BJ (cell line): Measurements from ENCODE around the gene MYL7. TPM values are rescaled to one million over a fixed set of nuclear protein-coding genes. Genes with fewer than 3 reads are reported as not detected.
"Not testable (repeated sequence)": the region's sequence is repeated elsewhere in the genome, so short reads cannot be mapped to it uniquely, and the experiment has no call there.

Experiments
- CTCF ChIA-PET: fragments of 350-600 bp; formaldehyde crosslinking; extraction: SDS; loops from one replicate; lab custom pipeline; 2021; ENCODE audit warnings: antibody characterized with exemption, inconsistent platforms; lab: Yijun Ruan, JAX
- POLR2A ChIA-PET: fragments of 300-600 bp; sonication (Branson Sonifier 250); formaldehyde crosslinking; extraction: SDS; loops from one replicate; lab custom pipeline; 2021; ENCODE audit warnings: antibody characterized with exemption; lab: Charles Lee
- DNase-seq: peaks from one replicate; pipeline ENCODE4 v3.0.0-alpha.2; 2011; ENCODE audit warnings: low read depth
- H3K27me3 ChIP-seq: 2 replicates; pipeline ENCODE4 v1.6.0; 2011; ENCODE audit warnings: low read length; ENCODE audit not compliant: control insufficient read depth, insufficient read depth
- H3K36me3 ChIP-seq: 2 replicates; pipeline ENCODE4 v1.5.1; 2011; ENCODE audit warnings: low read length; ENCODE audit not compliant: control insufficient read depth, insufficient read depth
- H3K4me3 ChIP-seq: 2 replicates; pipeline ENCODE4 v1.5.1; 2011; ENCODE audit warnings: low read depth, mild to moderate bottlenecking, control low read depth, low read length
- CTCF ChIP-seq: IDR thresholded peaks from 2 replicates; pipeline ENCODE4 v1.5.1; 2011; ENCODE audit warnings: low read depth, mild to moderate bottlenecking, control low read depth, inconsistent platforms, low read length, moderate library complexity; ENCODE audit not compliant: insufficient read depth
- polyA plus RNA-seq: library from polyadenylated mRNA; depleted of rRNA; stranded (reverse); fragments of >200 nt; gene quantifications from 2 replicates; pipeline ENCODE4 v1.2.3, GENCODE V29; 2011

Gene MYL7
- polyA plus RNA-seq, 1 experiment, result 0.26 TPM

GRCh38 chr7:44131173-44132029, 9.7 kb downstream of the MYL7 start:
- Histone ChIP-seq H3K36me3 (no peaks in the 10 kb centered on the region), H3K4me3 (no peak overlapping the region), H3K27me3 (no peaks in the 10 kb centered on the region)
- DNase-seq, result no peak
- no peak for TF ChIP-seq CTCF
- CTCF ChIA-PET, result interaction anchor here (0.7 to 2.2 kb wide), 11 partner anchors 9 to 69 kb away, joined by 3 to 27 read pairs (median 5); partner anchors contain the start of genes POLD2 and YKT6
- POLR2A ChIA-PET, result interaction anchor here (0.5 kb wide), 1 partner anchor 42 kb away, joined by 20 read pairs; no protein-coding TSS in a partner anchor

DNA sequence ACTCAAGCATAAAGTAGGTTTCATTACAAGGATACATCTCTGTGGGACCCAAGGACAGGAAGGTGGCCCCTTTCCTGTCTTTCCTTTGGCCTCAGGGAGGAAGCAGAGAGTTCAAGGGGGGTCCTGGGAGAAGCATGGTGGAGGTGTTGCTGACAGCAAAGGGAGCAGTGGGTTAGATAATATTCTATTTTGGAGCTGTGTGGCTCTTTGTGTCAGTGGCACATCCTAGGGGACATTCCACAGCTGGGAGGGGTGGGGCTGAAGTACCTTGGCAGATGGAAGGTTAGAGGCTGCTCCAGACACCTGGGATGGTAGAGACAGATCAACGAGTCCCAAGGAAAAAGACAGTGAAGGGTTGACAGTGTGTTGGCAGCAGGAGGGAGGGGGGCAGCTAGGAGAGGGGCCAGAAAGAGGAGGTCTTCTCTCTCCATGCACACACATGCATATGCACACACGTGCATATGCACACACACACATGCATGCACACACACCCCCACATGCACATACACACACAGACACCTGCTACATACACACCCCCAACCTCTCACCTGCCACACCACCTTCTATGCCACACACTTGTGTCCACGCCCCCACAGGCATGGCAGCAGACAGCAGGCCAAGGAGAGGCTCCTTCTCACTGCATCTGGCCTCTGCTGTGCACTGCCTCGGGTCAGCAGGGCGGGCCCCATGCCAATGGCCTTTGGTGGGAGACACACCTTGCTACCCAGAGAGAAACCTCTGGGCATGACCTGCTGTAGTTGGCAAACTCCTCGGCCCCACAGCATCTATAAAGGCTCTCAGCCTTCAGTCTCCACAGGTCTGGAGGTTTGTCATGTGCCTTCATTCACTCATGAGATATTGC, 12.2 kb downstream of the MYL7 start:
- ChIA-PET CTCF (interaction anchor here (1.6 kb wide), 1 partner anchor 67 kb away, joined by 3 read pairs; no protein-coding TSS in a partner anchor), POLR2A (no interaction called here)
- TF ChIP-seq CTCF, result no peak
- no peaks in the 10 kb centered on the region for H3K36me3 ChIP-seq
- H3K4me3 ChIP-seq, result no peak overlapping the region
- H3K27me3 ChIP-seq, result no peaks in the 10 kb centered on the region
- no peak for DNase-seq

DNA sequence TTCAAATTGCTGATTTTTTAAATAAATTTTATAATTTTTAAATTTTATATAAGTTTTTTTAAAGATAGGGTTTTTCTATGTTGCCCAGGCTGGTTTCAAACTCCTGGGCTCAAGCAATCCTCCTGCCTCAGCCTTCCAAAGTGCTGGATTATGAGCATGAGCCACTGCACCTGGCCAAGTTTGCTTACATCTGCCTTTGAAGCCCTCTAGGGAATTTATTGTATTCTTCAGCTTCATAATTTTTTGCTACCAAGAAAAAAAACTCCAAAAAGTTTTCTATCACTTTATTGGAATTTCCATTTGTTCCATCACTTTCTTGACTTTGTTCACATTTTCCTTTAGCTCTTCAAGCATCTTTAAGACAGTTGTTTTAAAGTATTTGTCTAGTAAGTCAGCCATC, 14.0 kb downstream of the MYL7 start:
- POLR2A ChIA-PET, result no interaction called here
- H3K27me3 ChIP-seq, result no peaks in the 10 kb centered on the region
- DNase-seq, result no peak
- CTCF ChIA-PET, result interaction anchor here (1.6 to 5.8 kb wide), 2 partner anchors 56 to 69 kb away, joined by 3 to 24 read pairs; no protein-coding TSS in a partner anchor
- no peak overlapping the region for H3K4me3 ChIP-seq
- H3K36me3 ChIP-seq, result no peaks in the 10 kb centered on the region
- TF ChIP-seq CTCF, result no peak

- H3K27me3 ChIP-seq, POLR2A ChIA-PET, H3K36me3 ChIP-seq, H3K4me3 ChIP-seq, DNase-seq: not testable (repeated sequence)
- CTCF ChIA-PET, result interaction anchor here (1.7 to 5.8 kb wide), 3 partner anchors 55 to 70 kb away, joined by 4 to 24 read pairs (median 5); no protein-coding TSS in a partner anchor
Measured at GRCh38 chr7:44126574-44126973, 14.6 kb downstream of the MYL7 start.

GRCh38 chr7:44124822-44125202, 16.3 kb downstream of the MYL7 start:
- POLR2A ChIA-PET, result no interaction called here

More at GRCh38 chr7:44124822-44125202, 16.3 kb downstream of the MYL7 start:
- CTCF ChIA-PET, result interaction anchor here (0.8 to 5.8 kb wide), 7 partner anchors 9 to 76 kb away, joined by 3 to 24 read pairs (median 5); no protein-coding TSS in a partner anchor
- Histone ChIP-seq H3K27me3 (no peaks in the 10 kb centered on the region), H3K36me3 (peaks cover 3% of the 10 kb centered on the region), H3K4me3 (no peak overlapping the region)
- no peak for DNase-seq
- no peak for TF ChIP-seq CTCF
